GM19328 (cell line): ENCODE measurements around the gene HABP2.

Experiments used
- ATAC-seq: cut with Tn5 transposase; IDR thresholded peaks from one replicate; pipeline ENCODE4 v1.9.1; 2021; ENCODE audit warnings: mild to moderate bottlenecking, moderate library complexity; ENCODE audit not compliant: unreplicated experiment

HABP2 gene

GRCh38 chr10:113555751-113556150 lies 2.9 kb downstream of the HABP2 start:
- no peak for ATAC-seq

- ATAC-seq = no peak
Observed at GRCh38 chr10:113557424-113557862, 4.6 kb downstream of the HABP2 start.

GRCh38 chr10:113557903-113558321 lies 5.1 kb downstream of the HABP2 start:
- ATAC-seq = no peak

GRCh38 chr10:113560071-113560470 lies 7.2 kb downstream of the HABP2 start:
- ATAC-seq = no peak

GRCh38 chr10:113561214-113561613 lies 8.4 kb downstream of the HABP2 start:
- ATAC-seq = no peak

GRCh38 chr10:113562069-113562468 lies 9.2 kb downstream of the HABP2 start:
- no peak for ATAC-seq

GRCh38 chr10:113562704-113563103 lies 9.9 kb downstream of the HABP2 start:
- no peak for ATAC-seq

GRCh38 chr10:113563306-113564088 lies 10.6 kb downstream of the HABP2 start:
- ATAC-seq = peak; percentile 84

GRCh38 chr10:113565364-113565763 lies 12.5 kb downstream of the HABP2 start:
- no peak for ATAC-seq

GRCh38 chr10:113566888-113567287 lies 14.0 kb downstream of the HABP2 start:
- ATAC-seq = no peak

GRCh38 chr10:113569576-113569975 lies 16.7 kb downstream of the HABP2 start:
- no peak for ATAC-seq

GRCh38 chr10:113572520-113573290 lies 19.9 kb downstream of the HABP2 start:
- ATAC-seq = no peak

GRCh38 chr10:113573368-113573767 lies 20.5 kb downstream of the HABP2 start:
- no peak for ATAC-seq

- ATAC-seq = no peak
Observed at GRCh38 chr10:113576852-113577251, 24.0 kb downstream of the HABP2 start.

- no peak for ATAC-seq
Observed at GRCh38 chr10:113578773-113579172, 25.9 kb downstream of the HABP2 start.

- ATAC-seq = no peak
Observed at GRCh38 chr10:113581092-113581491, 28.2 kb downstream of the HABP2 start.

GRCh38 chr10:113583571-113583970 lies 30.7 kb downstream of the HABP2 start:
- no peak for ATAC-seq

- no peak for ATAC-seq
Observed at GRCh38 chr10:113585949-113586348, 33.1 kb downstream of the HABP2 start.

- ATAC-seq = no peak
Observed at GRCh38 chr10:113589201-113589770, 36.4 kb downstream of the HABP2 start.

GRCh38 chr10:113590581-113590980 lies 37.7 kb downstream of the HABP2 start:
- no peak for ATAC-seq

- ATAC-seq = no peak
Observed at GRCh38 chr10:113592380-113592779, 39.5 kb downstream of the HABP2 start.

- no peak for ATAC-seq
Observed at GRCh38 chr10:113594652-113595051, 41.8 kb downstream of the HABP2 start.
